Astrocyte (in vitro differentiated cells and primary cell): ENCODE results near the gene LIN37. TPM values are rescaled to one million over a fixed set of nuclear protein-coding genes. Genes with fewer than 3 reads are reported as not detected.

Experiments
- DNase-seq: peaks from one replicate; pipeline ENCODE4 v3.0.0-alpha.2; 2010; ENCODE audit warnings: low read depth
- FAIRE-seq: peaks from 2 replicates; lab custom pipeline; 2011; peaks lifted over from hg19 to GRCh38; lab: Jason Lieb, UNC
- H2AFZ ChIP-seq: 2 replicates; pipeline ENCODE4 v1.6.0; 2012; ENCODE audit warnings: low read depth, low read length, inconsistent platforms
- H3K27ac ChIP-seq: 2 replicates; pipeline ENCODE4 v1.5.1; 2011; ENCODE audit warnings: low read depth, low read length, inconsistent platforms
- H3K27me3 ChIP-seq: 2 replicates; pipeline ENCODE4 v1.6.0; 2011; ENCODE audit warnings: low read length, inconsistent platforms; ENCODE audit not compliant: insufficient read depth
- H3K36me3 ChIP-seq: 2 replicates; pipeline ENCODE4 v1.5.1; 2011; ENCODE audit warnings: low read length, inconsistent platforms; ENCODE audit not compliant: insufficient read depth
- H3K4me1 ChIP-seq: 2 replicates; pipeline ENCODE4 v1.5.1; 2011; ENCODE audit warnings: low read length, inconsistent platforms; ENCODE audit not compliant: insufficient read depth
- H3K4me2 ChIP-seq: 2 replicates; pipeline ENCODE4 v1.6.0; 2012; ENCODE audit warnings: low read length, inconsistent platforms
- H3K4me3 ChIP-seq: 2 replicates; pipeline ENCODE4 v1.5.1; 2011; ENCODE audit warnings: low read depth, mild to moderate bottlenecking, low read length, inconsistent platforms; ENCODE audit not compliant: insufficient read depth
- H3K79me2 ChIP-seq: 2 replicates; pipeline ENCODE4 v1.6.0; 2012; ENCODE audit warnings: mild to moderate bottlenecking, low read length, inconsistent platforms; ENCODE audit not compliant: insufficient read depth
- H3K9ac ChIP-seq: 2 replicates; pipeline ENCODE4 v1.6.0; 2012; ENCODE audit warnings: mild to moderate bottlenecking, low read length, inconsistent platforms
- H3K9me3 ChIP-seq: 2 replicates; pipeline ENCODE4 v1.5.1; 2012; ENCODE audit warnings: low read depth, mild to moderate bottlenecking, low read length, inconsistent platforms; ENCODE audit not compliant: insufficient read depth
- H4K20me1 ChIP-seq: 2 replicates; pipeline ENCODE4 v1.6.0; 2012; ENCODE audit warnings: low read length, inconsistent platforms; ENCODE audit not compliant: insufficient read depth
- H3K27ac Mint-ChIP-seq: one replicate; pipeline ENCODE4 v1.8.0; 2021; ENCODE audit warnings: mild to moderate bottlenecking, mixed read lengths; ENCODE audit not compliant: unreplicated experiment
- H3K27me3 Mint-ChIP-seq: one replicate; pipeline ENCODE4 v1.8.0; 2021; ENCODE audit warnings: low read depth, mixed read lengths; ENCODE audit not compliant: unreplicated experiment
- H3K36me3 Mint-ChIP-seq: one replicate; pipeline ENCODE4 v1.8.0; 2021; ENCODE audit warnings: low read depth, mixed read lengths; ENCODE audit not compliant: unreplicated experiment
- H3K4me1 Mint-ChIP-seq: one replicate; pipeline ENCODE4 v1.8.0; 2021; ENCODE audit warnings: low read depth, mixed read lengths; ENCODE audit not compliant: unreplicated experiment
- H3K4me3 Mint-ChIP-seq: one replicate; pipeline ENCODE4 v1.8.0; 2021; ENCODE audit warnings: mild to moderate bottlenecking, moderate library complexity, mixed read lengths; ENCODE audit not compliant: unreplicated experiment
- H3K9me3 Mint-ChIP-seq: one replicate; pipeline ENCODE4 v1.8.0; 2021; ENCODE audit warnings: mild to moderate bottlenecking, mixed read lengths; ENCODE audit not compliant: unreplicated experiment
- EZH2 ChIP-seq: IDR thresholded peaks from 2 replicates; pipeline ENCODE4 v1.6.1; 2012; ENCODE audit warnings: mild to moderate bottlenecking, low read length, inconsistent platforms; ENCODE audit not compliant: insufficient read depth
- total RNA-seq: library from RNA; stranded (reverse); gene quantifications from 2 replicates; pipeline ENCODE4 v1.2.1, GENCODE V29; 2021
- TF ChIP-seq, protein P1 (sequence below): IDR thresholded peaks from 2 replicates; pipeline ENCODE4 v1.5.1; 2011; ENCODE audit warnings: low read depth, mild to moderate bottlenecking, inconsistent platforms, low read length, moderate library complexity; ENCODE audit not compliant: insufficient read depth

LIN37 gene
- total RNA-seq, 1 donor from 2014 or later: 15.6 TPM

DNA sequence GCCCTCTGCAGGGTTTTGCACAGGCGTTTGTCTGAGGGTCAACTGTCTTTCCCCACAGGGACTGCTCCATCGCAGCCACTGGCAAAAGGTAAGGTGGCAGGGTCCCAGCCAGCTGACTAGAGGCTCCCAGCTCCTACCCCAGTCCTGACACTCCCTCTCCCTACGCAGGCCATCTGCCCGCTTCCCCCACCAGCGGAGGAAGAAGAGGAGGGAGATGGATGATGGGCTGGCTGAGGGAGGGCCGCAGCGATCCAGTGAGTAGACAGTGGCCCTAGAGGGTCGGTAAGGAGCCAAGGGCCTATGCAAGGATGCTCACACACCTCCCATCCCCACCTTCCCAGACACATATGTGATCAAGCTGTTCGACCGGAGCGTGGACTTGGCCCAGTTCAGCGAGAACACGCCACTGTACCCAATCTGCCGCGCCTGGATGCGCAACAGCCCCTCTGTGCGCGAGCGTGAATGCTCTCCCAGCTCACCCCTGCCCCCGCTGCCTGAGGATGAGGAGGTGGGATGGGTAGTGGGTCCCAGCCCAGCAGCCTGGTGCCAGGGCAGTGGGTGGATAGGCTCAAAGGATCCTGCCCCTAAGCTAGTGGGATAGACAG is 4.5 kb downstream of the LIN37 start:
- H3K9ac ChIP-seq: no peak overlapping the region
- H3K27me3 ChIP-seq: no peaks in the 10 kb centered on the region
- H3K4me1 ChIP-seq: peaks cover 30% of the 10 kb centered on the region
- H3K27ac ChIP-seq: no peak overlapping the region
- Mint-ChIP-seq H3K36me3 (peaks cover 19% of the 10 kb centered on the region), H3K4me3 (no peak overlapping the region), H3K27ac (no peak overlapping the region), H3K27me3 (peaks cover 2% of the 10 kb centered on the region), H3K9me3 (no peaks in the 10 kb centered on the region), H3K4me1 (peaks cover 27% of the 10 kb centered on the region)
- H3K4me3 ChIP-seq: no peak overlapping the region
- H2AFZ ChIP-seq: no peak overlapping the region
- FAIRE-seq (no peak), DNase-seq (no peak)
- peaks cover 35% of the 10 kb centered on the region for H3K79me2 ChIP-seq
- peaks cover 5% of the 10 kb centered on the region for H3K36me3 ChIP-seq
- no peaks in the 10 kb centered on the region for H3K9me3 ChIP-seq
- TF ChIP-seq, protein P1, sequence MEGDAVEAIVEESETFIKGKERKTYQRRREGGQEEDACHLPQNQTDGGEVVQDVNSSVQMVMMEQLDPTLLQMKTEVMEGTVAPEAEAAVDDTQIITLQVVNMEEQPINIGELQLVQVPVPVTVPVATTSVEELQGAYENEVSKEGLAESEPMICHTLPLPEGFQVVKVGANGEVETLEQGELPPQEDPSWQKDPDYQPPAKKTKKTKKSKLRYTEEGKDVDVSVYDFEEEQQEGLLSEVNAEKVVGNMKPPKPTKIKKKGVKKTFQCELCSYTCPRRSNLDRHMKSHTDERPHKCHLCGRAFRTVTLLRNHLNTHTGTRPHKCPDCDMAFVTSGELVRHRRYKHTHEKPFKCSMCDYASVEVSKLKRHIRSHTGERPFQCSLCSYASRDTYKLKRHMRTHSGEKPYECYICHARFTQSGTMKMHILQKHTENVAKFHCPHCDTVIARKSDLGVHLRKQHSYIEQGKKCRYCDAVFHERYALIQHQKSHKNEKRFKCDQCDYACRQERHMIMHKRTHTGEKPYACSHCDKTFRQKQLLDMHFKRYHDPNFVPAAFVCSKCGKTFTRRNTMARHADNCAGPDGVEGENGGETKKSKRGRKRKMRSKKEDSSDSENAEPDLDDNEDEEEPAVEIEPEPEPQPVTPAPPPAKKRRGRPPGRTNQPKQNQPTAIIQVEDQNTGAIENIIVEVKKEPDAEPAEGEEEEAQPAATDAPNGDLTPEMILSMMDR: no peak
- no peak for TF ChIP-seq EZH2
- peaks cover 15% of the 10 kb centered on the region for H4K20me1 ChIP-seq
- no peak overlapping the region for H3K4me2 ChIP-seq

DNA sequence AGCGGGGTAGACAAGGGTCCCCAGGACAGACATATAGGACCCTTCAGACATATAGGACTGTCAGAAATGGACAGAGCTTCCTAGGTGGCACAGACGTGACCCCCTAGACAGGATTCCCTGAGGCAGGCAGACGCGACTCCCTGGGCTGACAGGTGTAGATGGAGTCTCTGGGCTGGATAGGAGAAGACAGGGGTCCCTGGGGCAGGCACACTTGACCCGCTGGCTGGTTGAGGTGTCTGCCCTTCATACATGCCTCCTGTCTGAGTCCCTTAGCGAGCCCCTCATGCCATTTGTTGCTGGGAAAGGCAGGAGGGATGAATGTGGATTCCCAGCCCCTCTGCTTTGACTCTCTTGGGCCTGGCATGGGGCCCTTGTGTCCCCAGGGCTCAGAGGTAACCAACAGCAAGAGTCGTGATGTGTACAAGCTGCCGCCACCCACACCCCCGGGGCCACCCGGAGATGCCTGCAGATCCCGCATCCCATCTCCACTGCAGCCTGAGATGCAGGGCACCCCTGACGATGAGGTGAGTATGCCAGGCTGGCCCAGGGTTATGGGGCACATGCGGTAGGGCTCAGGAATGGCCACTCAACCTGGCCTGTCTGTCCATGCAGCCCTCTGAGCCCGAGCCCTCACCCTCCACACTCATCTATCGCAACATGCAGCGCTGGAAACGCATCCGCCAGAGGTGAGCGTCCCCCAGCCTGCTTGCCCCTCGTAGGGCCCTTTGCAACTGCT is 5.4 kb downstream of the LIN37 start:
- H2AFZ ChIP-seq: no peak overlapping the region
- H3K4me3 Mint-ChIP-seq: no peak overlapping the region
- peaks cover 15% of the 10 kb centered on the region for H4K20me1 ChIP-seq
- H3K27me3 Mint-ChIP-seq: peaks cover 2% of the 10 kb centered on the region
- DNase-seq: no peak
- H3K4me2 ChIP-seq: no peak overlapping the region
- H3K27me3 ChIP-seq: no peaks in the 10 kb centered on the region
- H3K36me3 ChIP-seq: peaks cover 5% of the 10 kb centered on the region
- peaks cover 18% of the 10 kb centered on the region for H3K36me3 Mint-ChIP-seq
- H3K4me1 ChIP-seq: peaks cover 32% of the 10 kb centered on the region
- no peaks in the 10 kb centered on the region for H3K9me3 Mint-ChIP-seq
- no peak for TF ChIP-seq EZH2
- TF ChIP-seq, protein P1: no peak
- no peak for FAIRE-seq
- H3K27ac ChIP-seq: no peak overlapping the region
- H3K4me1 Mint-ChIP-seq: peaks cover 22% of the 10 kb centered on the region
- H3K4me3 ChIP-seq: no peak overlapping the region
- no peak overlapping the region for H3K27ac Mint-ChIP-seq
- no peaks in the 10 kb centered on the region for H3K9me3 ChIP-seq
- no peak overlapping the region for H3K9ac ChIP-seq
- peaks cover 39% of the 10 kb centered on the region for H3K79me2 ChIP-seq
